GM13976 (cell line): Measurements from ENCODE around the gene ZNFX1.

Experiments
- DNase-seq: peaks from one replicate; pipeline ENCODE4 v3.0.0; 2012; ENCODE audit warnings: low spot score
- CTCF ChIP-seq: IDR thresholded peaks from 2 replicates; pipeline ENCODE4 v1.5.1; 2012; ENCODE audit warnings: borderline replicate concordance, mild to moderate bottlenecking; ENCODE audit not compliant: insufficient read depth; ENCODE audit errors: extremely low read depth, missing control alignments, control extremely low read depth
- in situ Hi-C: fragments of 300-500 bp; cut with MboI; formaldehyde crosslinking; loops from one replicate; pipeline ENCODE4 v1.12.0; 2022; ENCODE audit warnings: low sequenced_read_pairs, mixed read lengths, inconsistent platforms; ENCODE audit not compliant: unreplicated experiment

The ZNFX1 gene

GRCh38 chr20:49280463-49281058, 2.7 kb upstream of the ZNFX1 start:
- DNase-seq: no peak
- in situ Hi-C loops: no loop called here
- TF ChIP-seq CTCF: no peak

GRCh38 chr20:49279677-49280462, 2.0 kb upstream of the ZNFX1 start:
- in situ Hi-C loops: no loop called here
- DNase-seq: no peak

GRCh38 chr20:49278818-49279676, 1.2 kb upstream of the ZNFX1 start:
- in situ Hi-C loops: no loop called here

More at GRCh38 chr20:49279677-49280462, 2.0 kb upstream of the ZNFX1 start:
- TF ChIP-seq CTCF: no peak

GRCh38 chr20:49277786-49278035, 146 bp downstream of the ZNFX1 start:
- no peak for DNase-seq
- TF ChIP-seq CTCF: no peak
- in situ Hi-C loops: no loop called here

More at GRCh38 chr20:49278818-49279676, 1.2 kb upstream of the ZNFX1 start:
- no peak for DNase-seq
- no peak for TF ChIP-seq CTCF

- no peak for TF ChIP-seq CTCF
- in situ Hi-C loops: no loop called here
- DNase-seq: peak; percentile 38
Measured at GRCh38 chr20:49276961-49277785, 684 bp downstream of the ZNFX1 start.
